ENCODE results near the gene GPR162.

The GPR162 gene

DNA sequence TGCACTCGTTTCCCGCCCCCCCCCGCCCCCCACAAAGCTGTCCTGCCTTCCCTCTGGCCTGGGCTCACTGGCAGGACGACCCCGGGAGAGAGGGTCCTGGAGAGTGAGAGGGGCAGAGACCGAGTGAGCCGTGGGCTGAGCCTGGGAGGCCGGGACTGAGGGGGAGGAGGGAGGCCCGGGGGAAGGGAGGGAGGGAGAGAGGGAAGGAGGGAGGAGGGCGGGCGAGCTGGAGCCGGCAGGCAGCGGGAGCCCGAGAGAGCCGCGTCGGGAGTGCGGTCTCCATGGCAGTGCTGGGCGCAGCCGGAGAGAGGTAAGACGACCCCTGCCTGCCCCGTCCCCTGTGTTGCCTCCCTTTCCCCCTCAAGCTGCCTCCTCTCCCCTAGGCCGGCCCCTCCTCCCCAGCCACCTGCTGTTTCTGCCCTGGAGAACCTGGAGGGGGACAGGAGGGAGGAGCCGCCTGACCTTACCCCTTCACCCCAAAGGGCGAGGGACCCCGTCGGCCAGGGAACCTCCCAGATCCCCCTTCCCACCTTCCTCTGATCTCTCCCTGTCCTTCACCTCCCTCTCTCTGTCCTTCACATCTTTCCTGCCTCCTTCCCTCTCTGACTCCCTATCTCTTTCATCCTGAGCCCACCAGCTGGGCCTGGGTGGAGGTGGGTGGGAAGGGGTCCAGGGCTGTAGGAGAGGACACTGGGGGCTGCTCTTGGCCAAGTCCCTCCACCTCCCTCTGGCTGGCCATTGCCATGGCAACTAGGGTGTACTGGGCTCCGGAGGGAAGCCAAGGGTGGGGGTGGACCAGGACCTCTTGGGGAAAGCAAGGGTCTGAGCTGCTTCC, at the start of gene GPR162:
Gene GPR162, plus strand, starts transcription at position 231 of the 835 bp plus-strand sequence. CDS start 2,078 bp downstream, outside the sequence.
- DNase-seq, result peak in 1 of 2 donors; percentile 18

- DNase-seq, result peak in 1 of 2 donors; percentile 33
Measured at GRCh38 chr12:6772331-6772695, 49.3 kb upstream of the GPR162 start, which contains the start of gene LAG3. Gene LAG3 (plus strand): TSS chr12:6772520. CDS start chr12:6772853, 333 bp downstream.

DNA sequence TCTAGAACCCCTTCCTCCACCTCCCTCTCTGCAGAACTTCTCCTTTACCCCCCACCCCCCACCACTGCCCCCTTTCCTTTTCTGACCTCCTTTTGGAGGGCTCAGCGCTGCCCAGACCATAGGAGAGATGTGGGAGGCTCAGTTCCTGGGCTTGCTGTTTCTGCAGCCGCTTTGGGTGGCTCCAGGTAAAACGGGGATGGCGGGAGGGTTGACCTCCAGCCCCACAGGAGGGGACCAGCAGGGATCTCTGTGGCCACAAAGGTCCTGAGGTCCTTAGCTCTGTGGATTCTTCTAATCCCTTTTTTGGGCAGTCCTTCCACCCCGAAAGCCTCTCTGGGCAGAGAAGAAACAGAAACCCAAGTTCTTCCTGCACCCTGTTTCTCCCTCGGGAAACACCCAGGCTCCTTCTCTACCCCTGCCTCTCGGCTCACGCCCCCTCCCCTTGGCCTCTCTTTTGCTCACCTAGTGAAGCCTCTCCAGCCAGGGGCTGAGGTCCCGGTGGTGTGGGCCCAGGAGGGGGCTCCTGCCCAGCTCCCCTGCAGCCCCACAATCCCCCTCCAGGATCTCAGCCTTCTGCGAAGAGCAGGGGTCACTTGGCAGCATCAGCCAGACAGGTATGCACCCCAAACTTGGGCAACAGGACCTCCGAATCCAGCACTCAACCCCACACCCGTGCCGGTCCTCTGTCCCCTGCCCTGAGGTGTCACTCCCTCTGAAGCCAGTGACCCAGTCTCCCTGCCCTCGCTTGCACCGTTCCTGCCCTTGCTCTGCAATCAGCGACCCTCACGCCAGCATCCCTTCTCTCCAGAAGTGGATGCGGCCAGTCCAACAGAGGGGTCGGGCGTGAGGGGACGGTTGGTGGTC, 48.7 kb upstream of the GPR162 start:
- DNase-seq, result no peak

- no peak for DNase-seq
Measured at GRCh38 chr12:6773590-6774351, 47.9 kb upstream of the GPR162 start.

GRCh38 chr12:6774499-6775062, 47.0 kb upstream of the GPR162 start:
- DNase-seq, result peak; percentile 58 to 74

DNA sequence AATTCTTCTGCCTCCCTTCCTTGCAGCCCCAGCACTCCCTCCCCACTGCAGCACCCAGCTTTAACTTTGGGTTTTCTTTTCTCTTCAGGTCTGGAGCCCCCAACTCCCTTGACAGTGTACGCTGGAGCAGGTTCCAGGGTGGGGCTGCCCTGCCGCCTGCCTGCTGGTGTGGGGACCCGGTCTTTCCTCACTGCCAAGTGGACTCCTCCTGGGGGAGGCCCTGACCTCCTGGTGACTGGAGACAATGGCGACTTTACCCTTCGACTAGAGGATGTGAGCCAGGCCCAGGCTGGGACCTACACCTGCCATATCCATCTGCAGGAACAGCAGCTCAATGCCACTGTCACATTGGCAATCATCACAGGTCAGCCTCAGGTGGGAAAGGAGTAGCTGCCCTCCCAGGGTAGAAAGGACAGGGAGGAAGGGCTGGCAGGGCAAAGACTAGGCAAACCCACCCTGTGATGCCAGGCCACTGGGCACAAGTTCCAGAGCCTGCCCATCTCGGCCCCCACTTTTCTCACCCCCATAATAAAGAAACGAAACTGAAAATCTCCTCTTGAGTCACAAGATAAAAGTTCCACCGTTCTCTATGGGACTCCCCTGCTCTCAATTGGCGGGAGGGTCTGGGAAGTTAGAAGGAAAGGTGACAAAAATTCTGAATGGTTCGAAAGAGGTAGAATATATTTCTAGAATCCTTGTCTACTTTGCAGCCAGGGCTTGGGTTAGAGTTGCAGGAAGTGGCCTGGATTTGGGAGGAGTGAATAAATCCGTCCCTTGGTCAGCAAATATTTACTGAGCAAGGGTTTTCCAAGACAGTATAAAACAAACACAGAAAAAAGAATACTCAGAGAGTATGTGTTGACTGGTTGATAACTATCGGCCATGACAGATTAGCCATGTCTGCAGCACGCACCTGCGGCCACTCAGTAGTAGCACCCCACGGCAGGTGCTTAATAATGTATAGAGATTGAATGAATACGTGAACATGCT, 46.1 kb upstream of the GPR162 start:
- no peak for DNase-seq

DNA sequence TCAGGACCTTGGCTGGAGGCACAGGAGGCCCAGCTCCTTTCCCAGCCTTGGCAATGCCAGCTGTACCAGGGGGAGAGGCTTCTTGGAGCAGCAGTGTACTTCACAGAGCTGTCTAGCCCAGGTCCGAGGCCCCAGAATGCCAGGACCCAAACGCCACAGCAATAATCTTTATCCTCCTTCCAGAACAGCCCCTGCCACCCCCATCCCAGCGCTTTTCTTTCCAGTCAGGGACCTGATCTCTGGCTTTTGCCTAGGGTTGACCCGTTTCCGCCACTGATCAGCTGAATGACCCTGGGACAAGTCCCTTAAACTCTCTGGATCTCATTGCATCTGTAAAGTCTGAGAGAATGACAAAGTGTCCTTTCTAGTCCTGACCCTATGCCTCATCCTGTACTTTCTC, 44.2 kb upstream of the GPR162 start:
- DNase-seq, result no peak

DNA sequence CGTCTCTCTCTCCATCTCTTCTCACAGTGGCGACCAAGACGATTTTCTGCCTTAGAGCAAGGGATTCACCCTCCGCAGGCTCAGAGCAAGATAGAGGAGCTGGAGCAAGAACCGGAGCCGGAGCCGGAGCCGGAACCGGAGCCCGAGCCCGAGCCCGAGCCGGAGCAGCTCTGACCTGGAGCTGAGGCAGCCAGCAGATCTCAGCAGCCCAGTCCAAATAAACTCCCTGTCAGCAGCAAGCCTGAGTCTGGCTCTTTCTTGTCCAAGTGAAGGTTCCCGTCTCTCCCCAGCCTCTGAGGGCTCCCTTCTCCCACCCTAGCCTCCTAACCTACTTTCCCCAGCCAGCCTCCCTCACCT, 43.4 kb upstream of the GPR162 start:
- DNase-seq, result no peak

- peak; percentile 87 to 89 for DNase-seq
Measured at GRCh38 chr12:6778574-6779550, 42.8 kb upstream of the GPR162 start.

- no peak for DNase-seq
Measured at GRCh38 chr12:6779708-6780432, 41.8 kb upstream of the GPR162 start.

DNA sequence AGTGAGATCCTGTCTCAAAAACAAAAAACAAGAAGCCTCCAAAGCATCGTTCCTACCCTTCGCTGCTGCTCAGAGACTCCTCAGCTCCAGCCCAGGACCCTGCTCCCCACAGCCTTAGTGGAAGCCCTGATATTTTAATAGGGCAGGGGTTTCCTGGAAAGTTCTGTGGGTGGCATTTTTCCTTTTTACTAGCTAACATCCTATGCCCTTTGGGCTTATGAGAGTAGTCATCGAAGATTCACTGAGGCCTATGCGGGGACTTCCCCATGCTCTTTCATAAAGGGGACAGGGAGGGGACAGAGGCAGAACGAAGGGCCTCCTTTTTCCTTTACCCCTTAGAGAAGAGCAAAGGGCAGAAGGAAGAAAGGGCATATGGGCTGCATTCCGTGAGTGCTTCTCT, 41.0 kb upstream of the GPR162 start:
- DNase-seq, result no peak

- no peak for DNase-seq
Measured at GRCh38 chr12:6782119-6782518, 39.5 kb upstream of the GPR162 start.

- DNase-seq, result no peak
Measured at GRCh38 chr12:6782850-6783566, 38.6 kb upstream of the GPR162 start.

DNA sequence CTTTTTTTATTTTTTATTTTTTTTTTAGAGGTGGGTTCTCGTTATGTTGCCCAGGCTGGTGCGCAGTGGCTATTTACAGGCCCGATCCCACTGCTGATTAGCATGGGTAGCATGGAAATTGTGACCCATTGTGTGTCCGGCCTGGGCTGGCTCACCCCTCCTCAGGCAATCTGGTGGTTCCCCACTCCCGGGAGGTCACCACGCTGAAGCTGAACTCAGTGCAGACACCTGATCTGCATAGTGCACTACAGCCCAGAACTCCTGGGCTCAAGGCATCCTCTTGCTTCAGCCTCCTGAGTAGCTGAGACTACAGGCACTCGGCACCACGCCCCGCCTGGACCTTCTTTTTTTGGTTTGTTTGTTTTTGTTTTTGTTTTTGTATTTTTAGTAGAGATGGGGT, 37.8 kb upstream of the GPR162 start:
- DNase-seq, result no peak

DNA sequence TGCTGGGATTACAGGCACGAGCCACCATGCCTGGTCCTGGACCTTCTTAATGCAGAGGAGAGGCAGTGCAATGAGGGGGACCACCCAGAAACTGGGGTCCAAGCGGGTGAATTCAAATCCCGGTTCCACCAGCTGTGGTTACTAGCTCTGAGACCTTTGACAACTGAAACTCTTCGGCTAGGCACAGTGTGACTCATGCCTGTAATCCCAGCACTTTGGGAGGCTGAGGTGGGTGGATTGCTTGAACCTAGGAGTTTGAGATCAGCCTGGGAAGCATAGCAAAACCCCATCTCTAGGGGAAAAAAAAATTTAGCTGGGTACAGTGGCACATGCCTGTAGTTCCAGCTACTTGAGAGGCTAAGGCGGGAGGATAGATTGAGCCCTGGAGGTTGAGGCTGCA, 37.3 kb upstream of the GPR162 start:
- DNase-seq, result no peak

GRCh38 chr12:6784761-6785160, 36.9 kb upstream of the GPR162 start:
- no peak for DNase-seq

DNA sequence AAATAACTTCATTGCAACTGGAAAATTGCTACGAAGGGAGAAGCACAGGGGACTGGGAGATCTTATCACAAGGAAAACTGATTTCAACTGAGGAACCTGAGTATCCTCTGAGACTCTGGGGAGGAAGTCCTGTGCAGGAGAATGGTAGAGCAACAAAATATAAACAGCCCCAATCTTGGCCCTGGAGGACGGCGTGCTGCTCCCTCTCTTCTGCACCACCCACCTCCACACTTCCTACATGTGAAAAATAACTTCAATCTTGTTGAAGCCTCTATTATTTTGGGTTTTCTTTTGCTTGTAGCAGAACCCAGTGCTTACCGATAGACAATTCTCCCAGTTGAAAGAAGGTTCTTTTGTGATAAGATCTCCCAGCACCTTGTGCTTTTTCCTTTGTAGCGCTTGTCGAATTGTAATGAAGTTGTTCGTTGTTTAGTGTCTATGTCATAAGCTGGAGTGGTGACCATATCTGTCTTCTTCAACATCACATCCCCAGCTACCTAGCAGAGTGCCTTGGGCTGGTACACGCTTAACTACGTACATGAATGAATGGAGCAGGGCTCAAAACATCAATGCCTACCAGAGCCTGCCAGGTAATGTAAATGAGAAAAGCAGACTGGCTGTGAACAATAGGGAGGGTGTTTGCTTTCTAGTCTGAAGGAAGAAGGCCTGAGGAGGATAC, 35.1 kb upstream of the GPR162 start:
- peak; percentile 34 to 37 for DNase-seq

- DNase-seq, result no peak
Measured at GRCh38 chr12:6787309-6787708, 34.3 kb upstream of the GPR162 start.
